EH (cell line): ENCODE data around the gene ARID1B.

Source experiments
- DNase-seq: peaks from one replicate; pipeline ENCODE4 v3.0.0-alpha.2; 2015; ENCODE audit warnings: low read depth

The ARID1B gene

DNA sequence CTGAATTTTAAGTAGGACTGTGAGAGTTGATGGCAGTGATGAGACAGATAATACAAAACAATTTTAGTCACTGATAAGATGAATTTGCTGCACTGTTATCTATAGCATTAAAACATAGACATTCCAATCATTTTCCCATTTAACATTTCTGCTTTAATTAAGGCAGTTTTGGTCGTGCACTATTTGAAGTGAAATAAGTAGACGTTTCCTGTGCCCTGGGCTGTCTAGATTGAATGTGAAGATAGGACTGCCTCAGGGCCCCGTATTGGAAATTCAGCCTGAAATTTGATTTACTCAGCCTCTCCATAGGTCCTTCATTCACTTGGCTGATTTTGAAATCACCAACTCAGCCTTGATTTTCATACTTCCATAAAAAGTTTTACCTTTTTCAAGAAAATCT is 48.3 kb downstream of the ARID1B start:
- DNase-seq = peak; percentile 48

DNA sequence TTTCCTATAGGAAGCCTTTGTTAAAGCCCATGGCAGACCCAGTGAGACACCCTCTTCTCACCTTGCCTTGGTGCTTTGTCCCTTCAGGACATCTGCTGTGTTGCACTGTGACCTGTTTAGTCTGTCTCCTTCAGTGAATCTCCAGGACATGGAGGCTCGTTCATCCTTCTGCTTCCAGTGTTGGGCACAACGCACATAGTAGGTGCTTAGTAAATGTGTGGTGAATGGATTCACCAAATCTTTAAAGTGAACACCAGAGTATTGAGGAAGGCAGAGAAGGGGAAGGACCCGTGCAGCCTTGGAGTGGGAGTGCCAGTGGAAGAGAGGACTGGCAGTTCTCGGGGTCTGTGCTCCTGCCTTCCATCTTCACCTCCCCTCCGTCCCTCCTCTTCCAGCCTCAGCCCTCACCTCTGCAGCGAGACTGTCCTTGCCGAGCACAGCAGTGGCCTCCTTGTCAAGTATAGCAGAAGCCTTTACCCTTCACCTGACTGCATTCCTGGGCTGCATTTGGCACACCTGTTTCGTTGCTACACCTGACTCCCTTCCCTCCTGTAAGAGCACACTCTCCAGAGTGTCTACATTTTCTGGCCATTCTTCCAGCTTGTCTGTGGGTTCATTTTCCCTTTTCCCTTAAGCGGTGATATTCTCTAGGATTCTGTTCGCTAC is 49.2 kb downstream of the ARID1B start:
- no peak for DNase-seq

DNA sequence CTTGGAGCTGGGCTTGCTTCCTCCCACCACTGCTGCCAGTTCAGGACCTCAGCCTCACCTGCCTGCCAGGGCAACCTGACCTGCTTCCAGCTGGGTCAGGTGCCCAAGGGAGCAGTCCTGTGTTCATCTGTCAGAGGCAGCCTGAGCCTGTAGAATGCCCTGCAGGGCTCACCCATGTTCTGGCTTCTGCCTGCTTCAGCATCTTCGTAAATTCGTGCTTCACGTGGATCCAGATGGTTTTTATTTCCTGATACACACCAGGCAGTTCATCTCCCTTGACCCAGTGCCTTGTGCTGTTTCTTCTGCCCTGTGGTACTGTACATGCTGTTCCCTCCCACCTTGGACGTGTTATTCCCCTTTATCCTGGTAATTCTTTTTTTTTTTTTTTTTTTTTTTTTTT is 50.2 kb downstream of the ARID1B start:
- DNase-seq = peak; percentile 60

DNA sequence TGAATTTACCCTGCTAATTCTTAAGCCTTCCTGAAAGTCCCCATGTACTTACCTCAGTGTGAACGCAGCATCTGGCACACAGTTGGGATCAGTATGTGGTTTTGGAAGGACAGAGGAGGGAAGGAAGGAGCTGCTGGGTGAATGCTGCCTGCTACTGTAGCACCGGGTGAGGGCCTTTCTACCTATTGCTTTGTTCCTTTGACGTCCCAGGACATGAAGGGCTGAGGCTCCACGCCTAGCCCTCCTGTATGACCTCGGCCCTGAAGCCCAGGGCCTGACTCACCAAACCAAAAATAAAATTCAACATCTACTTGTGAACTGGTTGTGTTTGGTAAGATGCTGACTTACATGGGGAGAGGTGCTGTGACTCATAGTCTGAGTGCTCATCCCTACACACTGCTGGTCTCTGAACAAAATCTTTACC is 51.1 kb downstream of the ARID1B start:
- peak; percentile 92 for DNase-seq

- DNase-seq = no peak
These were observed 52.9 kb downstream of the ARID1B start for GRCh38 chr6:156830126-156830525.

DNA sequence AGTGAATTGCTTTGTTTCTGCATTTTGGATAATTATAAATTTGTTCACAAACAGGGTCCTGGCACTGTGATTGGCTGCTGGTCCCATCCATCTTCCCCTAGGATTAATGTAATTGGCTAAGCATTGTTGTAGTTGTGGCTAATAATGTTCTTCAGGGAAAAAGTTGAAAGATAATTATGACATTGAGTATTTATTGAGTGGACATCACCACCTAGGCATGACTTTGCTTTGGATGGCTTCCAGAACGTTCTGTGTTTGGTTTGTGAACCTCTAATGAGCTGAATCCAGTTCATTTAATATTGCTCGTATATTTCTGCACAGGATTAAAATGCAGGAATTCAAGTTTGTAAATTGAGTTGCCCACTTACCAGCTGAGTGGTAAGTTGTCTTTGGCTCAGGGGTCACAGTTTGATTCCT is 55.1 kb downstream of the ARID1B start:
- peak; percentile 42 for DNase-seq

- DNase-seq = no peak
These were observed 55.5 kb downstream of the ARID1B start for GRCh38 chr6:156832669-156833068.

DNA sequence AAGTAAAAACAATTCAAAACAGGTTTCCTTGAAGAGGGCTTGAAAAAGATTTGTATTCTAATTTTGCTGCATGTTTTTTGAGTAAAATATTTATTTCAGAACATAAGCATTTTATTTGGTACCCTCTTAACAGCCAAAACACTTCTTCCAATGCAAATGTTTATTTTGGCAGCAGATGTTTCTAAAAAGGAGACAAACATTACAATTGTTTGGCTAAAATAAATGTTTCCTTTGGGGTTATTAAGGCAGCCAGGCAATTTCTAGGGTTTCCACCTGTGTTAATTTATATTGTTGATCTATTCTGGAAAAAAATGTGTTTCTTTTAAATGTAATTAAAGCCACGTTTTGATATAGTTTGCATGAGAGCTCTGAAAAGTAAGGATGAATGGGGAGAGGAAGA is 56.6 kb downstream of the ARID1B start:
- DNase-seq = no peak

- DNase-seq = no peak
These were observed 62.0 kb downstream of the ARID1B start for GRCh38 chr6:156839129-156839528.

DNA sequence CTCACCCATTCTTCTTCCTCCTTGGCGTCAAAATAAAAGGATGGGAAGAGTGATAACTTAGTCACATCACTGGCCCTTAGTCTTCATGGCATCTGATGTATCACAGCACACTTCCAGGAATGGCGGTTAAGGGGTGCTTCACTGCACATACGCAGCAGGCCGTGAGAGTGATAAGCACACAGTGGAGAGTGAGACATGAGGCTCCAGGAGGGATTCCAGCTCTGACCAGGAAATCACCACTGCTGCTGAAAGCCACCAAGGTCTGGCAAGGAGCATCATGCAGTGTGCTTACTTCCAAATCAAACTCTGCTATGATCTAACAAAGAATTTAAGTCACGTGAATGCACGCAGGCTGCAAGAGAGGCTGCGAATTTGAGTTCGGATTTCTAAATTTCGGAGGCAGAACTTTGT is 62.4 kb downstream of the ARID1B start:
- peak; percentile 35 for DNase-seq

- no peak for DNase-seq
These were observed 63.0 kb downstream of the ARID1B start for GRCh38 chr6:156840136-156840535.

DNA sequence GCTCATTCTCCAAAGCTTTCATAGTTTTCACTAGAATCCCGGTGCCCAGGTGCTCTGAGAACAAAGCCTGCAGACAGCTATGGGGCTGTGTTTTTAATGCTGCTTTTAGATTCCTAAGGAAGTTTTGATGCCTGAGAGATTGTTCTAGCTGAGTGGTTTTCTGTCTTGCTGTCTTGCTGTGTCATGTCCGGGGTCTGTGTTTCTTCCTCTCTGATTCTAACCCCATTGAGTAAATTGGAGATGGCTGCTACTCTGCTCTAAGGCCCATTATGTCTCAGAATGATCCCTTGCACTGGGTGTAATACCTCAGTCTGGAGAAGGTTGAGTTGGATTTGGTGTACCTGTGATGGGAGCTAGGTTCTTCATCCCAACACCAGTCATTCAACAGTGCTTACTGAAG is 63.4 kb downstream of the ARID1B start:
- DNase-seq = no peak

- DNase-seq = no peak
These were observed 64.3 kb downstream of the ARID1B start for GRCh38 chr6:156841508-156841907.

DNA sequence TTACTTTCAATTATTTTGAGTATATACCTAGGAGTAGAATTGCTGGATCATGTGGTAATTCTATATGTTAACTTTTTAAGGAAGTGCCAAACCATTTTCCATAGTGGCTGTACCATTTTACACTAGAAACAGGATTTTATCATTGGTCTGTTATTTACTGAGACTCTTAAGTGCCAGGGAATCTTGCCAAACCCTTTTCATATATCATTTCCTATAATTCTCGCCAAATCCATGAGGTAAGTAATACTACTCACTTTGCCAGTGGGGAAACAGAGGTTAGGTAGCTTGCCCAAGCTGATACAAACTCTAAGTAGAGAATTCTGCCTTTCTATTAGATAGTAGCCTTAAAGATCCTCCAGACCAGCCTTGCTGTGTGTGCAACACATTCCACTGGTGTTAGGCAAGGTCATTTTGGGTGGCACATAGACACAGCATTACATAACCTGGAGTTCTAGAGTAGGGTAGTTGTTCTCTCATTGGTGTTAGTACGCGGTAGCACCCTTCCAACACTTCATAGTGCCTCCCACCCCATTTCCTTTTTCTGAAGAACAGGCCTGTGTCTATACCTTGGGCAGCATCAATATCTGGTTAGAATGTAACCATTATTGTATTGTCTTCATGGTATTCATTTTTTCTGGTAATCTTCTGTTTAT is 65.5 kb downstream of the ARID1B start:
- no peak for DNase-seq

GRCh38 chr6:156844089-156844488 is 66.9 kb downstream of the ARID1B start:
- no peak for DNase-seq

GRCh38 chr6:156845454-156846155 is 68.4 kb downstream of the ARID1B start:
- DNase-seq = no peak

GRCh38 chr6:156846845-156847599 is 69.8 kb downstream of the ARID1B start:
- DNase-seq = no peak

DNA sequence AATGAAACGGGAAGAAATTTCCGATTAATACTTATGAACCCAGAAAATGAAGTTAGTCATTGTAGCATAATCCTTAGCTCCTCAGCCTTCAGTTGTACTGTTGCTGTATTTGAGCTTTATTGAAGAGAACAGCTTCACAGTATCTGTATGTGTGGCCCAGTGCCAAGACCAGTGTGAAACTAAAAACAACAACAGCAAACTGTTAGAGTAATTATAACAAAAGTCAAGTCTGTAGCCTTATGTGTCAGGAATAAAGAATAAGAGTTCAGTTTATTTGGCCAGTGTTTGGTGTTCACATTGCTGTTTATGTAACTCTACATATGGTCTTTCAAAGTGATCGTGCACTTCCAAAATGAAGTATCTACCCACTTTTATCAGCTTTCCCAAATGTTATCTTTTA is 70.9 kb downstream of the ARID1B start:
- no peak for DNase-seq

- DNase-seq = peak; percentile 79
These were observed 71.4 kb downstream of the ARID1B start for GRCh38 chr6:156848533-156848932.

DNA sequence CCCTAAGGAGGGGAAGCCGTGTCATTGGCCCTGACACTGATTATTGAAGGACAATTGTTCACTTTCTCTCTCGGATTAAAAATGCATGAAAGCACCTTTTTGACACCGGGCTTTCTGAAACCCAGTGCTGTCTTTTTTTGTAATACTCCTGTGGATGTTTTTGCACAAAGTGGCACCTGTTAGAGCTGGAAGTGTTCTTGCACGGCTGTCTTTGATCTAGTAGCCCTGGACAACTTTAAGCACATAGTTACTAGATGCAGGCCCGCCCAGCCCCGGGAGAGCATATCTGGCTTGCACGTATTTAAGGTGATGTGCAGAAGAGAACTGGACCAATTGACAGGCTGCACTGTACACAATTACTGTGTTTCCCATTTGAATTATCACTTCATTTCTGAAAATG is 72.6 kb downstream of the ARID1B start:
- DNase-seq = no peak

GRCh38 chr6:156850353-156850752 is 73.2 kb downstream of the ARID1B start:
- no peak for DNase-seq

GRCh38 chr6:156851454-156851921 is 74.3 kb downstream of the ARID1B start:
- no peak for DNase-seq
